Stromal cell of bone marrow (primary cell): ENCODE data around the gene ZSCAN4.
A peak's percentile ranks its signal among the peaks of the same experiment; 100 is the strongest.

Source experiments
- DNase-seq: peaks from one replicate; pipeline ENCODE4 v3.0.0-alpha.2; 2012; ENCODE audit warnings: low read depth

Gene ZSCAN4

DNA sequence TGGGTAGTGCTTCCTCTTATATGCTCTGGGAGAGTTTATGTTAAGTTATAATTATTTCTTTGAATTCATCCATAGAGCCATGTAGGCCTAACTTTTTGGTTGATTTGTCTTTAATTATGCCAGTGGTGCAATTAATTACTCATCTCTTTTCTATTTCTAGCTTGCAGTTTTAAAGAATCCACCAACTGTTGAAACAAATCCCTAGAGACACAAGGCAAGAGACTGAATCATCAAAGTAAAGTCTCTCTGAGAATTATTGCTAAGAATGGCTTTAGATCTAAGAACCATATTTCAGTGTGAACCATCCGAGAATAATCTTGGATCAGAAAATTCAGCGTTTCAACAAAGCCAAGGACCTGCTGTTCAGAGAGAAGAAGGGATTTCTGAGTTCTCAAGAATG is 7.1 kb downstream of the ZSCAN4 start:
- peak; percentile 56 for DNase-seq

DNA sequence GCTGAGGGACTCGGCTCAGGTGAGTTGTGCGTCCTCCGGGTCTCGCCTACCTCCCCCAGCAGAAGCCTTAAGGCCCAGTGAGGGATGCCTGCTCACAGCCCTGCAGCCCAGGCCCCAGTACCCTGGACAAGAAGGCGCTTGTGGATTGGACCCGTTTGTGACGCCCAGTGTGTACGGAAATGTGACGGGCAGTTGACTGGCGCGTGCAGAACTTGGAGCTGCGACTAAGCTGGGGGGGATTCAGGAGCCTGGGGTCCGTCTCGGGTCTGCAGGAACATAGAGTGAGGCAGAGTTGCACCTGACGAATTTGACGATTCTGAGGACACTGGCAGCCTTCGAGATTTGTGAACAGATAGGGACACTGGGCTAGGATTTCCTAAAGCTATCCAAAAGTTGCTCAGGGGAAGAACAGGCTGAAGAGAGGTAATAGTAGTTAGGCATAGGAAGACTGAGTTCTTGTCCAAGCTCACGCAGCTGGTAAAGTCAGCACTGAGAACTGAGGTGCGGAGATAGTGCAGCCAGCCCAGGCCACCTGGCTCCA is 13.6 kb downstream of the ZSCAN4 start:
- no peak for DNase-seq

DNA sequence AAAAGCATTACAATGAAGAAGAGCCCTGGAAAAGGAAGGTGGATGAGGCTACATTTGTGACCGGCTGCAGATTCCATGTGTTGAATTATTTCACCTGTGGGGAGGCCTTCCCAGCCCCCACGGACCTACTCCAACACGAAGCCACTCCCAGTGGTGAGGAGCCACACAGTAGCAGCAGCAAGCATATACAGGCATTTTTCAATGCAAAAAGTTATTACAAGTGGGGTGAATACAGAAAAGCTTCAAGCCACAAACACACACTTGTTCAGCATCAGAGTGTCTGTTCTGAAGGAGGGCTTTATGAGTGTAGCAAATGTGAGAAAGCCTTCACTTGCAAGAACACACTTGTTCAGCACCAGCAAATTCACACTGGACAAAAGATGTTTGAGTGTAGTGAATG is 18.0 kb downstream of the ZSCAN4 start:
- DNase-seq = no peak

DNA sequence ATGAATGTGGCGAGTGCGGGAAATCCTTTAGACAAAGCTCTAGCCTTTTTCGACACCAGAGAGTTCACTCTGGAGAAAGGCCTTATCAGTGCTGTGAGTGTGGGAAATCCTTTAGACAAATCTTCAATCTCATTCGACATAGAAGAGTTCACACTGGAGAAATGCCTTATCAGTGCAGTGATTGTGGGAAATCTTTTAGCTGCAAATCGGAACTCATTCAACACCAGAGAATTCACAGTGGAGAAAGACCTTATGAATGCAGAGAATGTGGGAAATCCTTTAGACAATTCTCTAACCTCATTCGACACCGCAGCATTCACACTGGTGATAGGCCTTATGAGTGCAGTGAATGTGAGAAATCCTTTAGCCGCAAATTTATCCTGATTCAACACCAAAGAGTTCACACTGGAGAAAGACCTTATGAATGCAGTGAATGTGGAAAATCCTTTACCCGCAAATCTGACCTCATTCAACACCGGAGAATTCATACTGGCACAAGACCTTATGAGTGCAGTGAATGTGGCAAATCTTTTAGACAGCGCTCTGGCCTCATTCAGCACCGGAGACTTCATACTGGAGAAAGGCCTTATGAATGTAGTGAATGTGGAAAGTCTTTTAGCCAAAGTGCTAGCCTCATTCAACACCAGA is 18.8 kb downstream of the ZSCAN4 start:
- DNase-seq = no peak

DNA sequence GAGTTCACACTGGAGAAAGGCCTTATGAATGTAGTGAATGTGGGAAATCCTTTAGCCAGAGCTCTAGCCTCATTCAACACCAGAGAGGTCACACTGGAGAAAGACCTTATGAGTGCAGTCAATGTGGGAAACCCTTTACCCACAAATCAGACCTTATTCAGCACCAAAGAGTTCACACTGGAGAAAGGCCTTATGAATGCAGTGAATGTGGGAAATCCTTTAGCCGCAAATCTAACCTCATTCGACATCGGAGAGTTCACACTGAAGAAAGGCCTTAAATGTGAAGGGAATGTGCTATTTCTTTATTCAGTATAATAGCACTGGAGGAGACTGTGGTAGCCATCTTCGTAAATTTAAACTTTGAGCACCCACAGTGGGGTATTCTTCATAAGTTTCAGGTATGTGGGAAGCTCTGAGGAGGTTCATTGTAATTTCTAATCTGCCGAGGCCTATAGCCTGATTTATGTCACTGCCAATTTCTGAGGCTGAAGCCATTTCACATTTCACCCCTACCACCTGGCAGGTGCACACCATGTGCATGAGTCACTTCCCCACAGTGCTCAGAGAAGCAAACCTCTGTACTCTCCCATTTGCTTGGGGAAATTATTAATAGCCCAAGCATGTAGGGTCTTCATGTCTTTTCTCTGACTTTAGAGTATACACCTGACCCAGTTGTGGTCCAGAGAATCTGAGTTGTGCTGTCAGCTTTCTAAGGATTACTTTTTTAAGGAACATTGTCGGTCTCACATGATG is 19.5 kb downstream of the ZSCAN4 start:
- DNase-seq = no peak

DNA sequence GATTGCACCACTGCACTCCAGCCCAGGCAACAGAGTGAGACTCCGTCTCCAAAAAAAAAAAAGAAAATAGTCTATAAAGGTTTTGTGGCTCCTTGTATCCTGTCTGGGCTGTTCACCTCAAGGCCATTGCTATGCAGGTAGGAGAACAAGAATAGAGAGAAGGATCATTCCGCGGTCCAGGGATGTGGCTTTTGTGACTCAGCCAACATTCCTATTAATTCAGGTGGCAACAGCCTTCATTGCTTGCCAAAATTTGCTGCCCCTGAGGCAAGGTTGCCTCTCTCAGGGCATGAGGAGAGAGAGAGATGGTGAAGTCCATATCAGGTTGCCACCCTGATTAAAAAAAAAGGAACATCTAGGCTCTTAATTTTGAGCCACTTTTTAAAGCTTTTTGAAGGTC is 21.0 kb downstream of the ZSCAN4 start:
- no peak for DNase-seq

DNA sequence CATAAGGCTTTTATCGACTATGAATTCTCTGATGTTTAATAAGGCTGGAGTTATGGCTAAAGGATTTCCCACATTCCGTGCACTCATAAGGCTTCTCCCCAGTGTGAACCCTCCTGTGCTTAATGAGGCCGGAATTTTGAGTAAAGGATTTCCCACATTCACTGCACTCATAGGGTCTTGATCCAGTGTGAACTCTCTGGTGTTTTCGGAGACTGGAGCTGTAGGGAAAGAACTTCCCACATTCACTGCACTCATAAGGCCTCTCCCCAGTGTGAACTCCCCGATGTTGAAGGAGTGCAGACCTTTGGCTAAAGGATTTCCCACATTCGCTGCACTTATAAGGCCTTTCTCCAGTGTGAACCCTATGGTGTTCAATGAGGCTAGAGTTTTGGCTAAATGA is 32.9 kb downstream of the ZSCAN4 start:
- no peak for DNase-seq

DNA sequence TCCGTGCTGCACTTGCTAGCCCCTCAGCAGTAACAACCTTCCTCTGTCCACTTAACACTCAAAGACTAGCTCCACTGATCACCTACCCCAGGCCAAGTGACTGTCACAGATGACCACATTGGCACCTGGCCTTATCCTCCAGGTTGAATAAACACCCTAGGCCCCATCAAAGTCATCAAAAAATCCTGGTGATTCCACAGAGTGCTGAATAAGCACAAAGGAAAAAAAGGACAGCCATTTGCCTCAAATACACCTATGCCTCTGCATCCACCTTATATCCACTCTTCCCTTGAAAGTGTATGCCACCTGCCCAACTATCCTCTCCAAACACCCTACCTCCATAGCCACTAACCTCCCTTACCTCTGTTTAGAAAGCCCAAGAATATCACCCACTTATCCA is 37.6 kb downstream of the ZSCAN4 start:
- DNase-seq = no peak

DNA sequence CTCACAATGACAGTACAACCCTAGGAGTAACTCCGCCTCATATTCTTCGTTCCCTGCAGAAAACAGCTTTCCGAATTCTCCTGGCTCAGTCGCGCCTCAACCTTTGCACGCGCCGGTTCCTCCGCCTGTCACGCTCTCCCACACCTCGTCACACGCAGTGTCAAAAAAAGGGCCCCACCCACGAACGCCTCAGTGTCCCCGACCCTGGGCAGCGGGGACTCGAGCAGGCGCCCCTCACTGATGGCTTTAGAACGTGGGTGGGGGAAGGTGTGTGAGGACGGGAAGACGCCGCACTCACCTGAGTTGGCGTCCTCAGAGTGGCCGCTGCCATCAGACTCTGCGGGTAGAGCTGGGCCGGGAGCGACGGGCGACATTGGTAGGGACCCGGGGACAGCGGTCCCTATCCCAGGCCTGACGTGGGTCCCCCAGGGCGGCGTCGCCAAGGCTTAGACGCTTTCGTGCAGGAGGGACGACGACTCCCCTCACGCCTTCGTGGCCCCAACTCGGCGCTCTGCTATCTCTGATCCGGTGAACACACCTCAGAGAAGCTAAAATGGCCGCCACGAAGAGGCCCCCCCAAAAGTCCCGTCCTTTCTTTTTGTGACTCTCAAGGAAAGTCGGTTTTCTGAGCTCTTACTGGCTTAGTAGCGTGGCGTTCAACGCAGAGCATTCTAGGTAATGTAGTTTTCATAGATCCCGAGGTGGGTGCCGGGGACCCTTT is 40.1 kb downstream of the ZSCAN4 start, which contains the start of gene ZNF154:
TSS of gene ZNF154 (minus strand) at position 564 of the 721 bp plus-strand sequence. CDS start at position 331, 233 bp downstream.
- DNase-seq = peak; percentile 60

DNA sequence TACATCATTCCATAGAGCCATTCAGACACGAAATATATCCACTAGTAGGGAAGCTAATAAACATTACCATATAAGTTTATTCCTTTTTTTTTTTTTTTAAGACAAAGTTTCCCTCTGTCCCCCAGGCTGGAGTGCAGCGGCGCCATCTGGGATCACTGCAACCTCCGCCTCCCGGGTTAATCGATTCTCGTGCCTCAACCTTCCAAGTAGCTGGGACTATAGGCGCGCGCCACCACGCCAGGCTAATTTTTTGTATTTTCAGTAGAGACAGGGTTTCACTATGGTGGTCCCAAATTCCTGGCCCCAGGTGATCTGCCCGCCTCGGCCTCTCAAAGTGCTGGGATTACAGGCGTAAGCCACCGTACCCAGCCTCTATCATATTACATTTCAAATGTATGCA is 40.9 kb downstream of the ZSCAN4 start:
- no peak for DNase-seq

DNA sequence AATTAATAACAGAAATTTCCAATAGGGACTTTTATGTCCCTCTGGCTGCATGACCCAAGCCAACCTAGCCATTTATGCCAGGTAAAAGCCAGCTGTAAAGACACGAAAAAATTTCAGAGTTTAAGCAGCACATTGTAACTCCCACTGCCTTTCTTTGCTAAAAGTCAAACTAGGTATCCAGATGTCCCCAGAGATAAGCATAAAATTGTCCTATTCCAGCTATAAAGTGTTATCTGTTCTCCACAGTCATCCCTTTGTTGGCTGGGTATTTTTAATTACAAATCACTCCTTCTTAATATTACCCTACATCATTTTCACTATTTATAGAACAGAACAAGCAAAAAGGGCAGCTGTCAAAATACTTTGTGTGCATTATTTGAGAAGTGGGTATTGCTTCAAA is 43.5 kb downstream of the ZSCAN4 start:
- DNase-seq = no peak

DNA sequence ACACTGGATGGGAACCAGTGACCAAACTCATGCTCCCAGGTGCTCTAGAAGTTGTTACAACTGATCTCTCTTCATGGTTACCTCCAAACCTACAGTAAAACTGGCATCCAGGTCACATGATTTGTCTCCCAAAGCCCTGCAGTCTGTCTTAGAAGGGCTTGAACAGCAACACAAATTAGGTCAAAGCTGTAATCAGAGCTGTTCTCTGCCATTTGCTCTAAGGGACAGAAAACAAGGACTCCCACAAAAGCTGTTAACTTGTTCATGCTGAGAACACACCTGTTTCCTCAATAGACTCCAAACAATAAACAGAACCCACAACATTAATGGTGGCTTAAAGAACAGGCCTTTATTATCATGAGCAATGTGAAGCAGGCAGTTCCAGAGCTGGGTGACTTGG is 50.7 kb downstream of the ZSCAN4 start:
- no peak for DNase-seq

DNA sequence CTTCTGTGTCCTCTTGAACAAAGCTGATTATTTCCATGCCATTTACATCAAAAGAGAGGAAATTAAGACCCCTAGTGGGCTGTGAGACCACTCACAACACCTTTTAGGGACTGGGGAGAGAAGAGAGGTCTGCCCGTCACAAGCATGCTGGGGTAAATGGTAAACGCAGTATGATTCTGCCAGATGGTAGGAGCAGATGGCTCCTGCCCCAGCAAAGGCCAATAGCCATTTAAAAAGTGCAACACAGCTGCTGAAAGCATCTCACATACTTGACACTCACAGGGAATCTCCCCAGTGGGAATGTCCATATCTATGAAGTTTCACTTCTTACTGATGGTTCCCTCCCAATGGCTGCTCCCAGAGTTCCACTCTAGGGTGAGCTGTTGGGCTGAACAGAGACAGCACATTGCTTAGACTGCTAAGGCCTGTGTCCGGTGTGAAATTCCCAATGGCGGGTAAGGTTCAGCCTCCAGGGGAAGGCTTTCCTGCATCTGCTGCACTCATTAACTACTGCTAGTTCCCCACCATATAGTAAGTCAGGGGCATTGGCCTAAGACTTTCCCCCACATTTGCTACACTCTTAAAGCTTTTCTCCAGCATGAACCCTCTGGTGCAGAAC is 51.3 kb downstream of the ZSCAN4 start:
- DNase-seq = no peak

DNA sequence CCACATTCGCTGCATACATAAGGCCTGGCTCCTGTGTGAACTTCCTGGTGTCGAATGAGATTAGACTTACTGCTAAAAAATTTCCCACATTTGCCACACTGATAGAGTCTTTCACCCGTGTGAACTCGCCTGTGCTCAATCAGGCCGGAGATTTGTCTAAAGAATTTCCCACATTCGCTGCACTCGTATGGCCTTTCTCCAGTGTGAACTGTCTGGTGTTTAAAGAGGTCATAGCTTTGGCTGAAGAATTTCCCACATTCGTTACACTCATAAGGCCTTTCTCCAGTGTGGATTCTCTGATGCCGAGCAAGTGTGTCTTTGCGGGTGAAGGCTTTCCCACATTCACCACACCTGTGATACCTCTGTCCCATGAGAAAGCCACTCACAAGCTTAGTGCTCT is 52.1 kb downstream of the ZSCAN4 start:
- DNase-seq = no peak
